ENCODE measurements around the gene CTXND1.
A peak's percentile ranks its signal among the peaks of the same experiment; 100 is the strongest.

Gene CTXND1

GRCh38 chr15:80251428-80252120 is 439 bp downstream of the CTXND1 start:
- no peak for DNase-seq

- DNase-seq, result no peak
Measured at GRCh38 chr15:80250614-80251427, 1.2 kb downstream of the CTXND1 start.

GRCh38 chr15:80249973-80250372 is 2.0 kb downstream of the CTXND1 start:
- DNase-seq, result no peak

GRCh38 chr15:80247320-80247719 is 4.7 kb downstream of the CTXND1 start:
- no peak for DNase-seq

- no peak for DNase-seq
Measured at GRCh38 chr15:80246425-80246894, 5.6 kb downstream of the CTXND1 start.

- DNase-seq, result no peak
Measured at GRCh38 chr15:80242802-80243201, 9.2 kb downstream of the CTXND1 start.

- peak; percentile 57 for DNase-seq
Measured at GRCh38 chr15:80242132-80242769, 9.8 kb downstream of the CTXND1 start.

GRCh38 chr15:80241508-80241907 is 10.5 kb downstream of the CTXND1 start:
- no peak for DNase-seq

GRCh38 chr15:80240276-80240675 is 11.7 kb downstream of the CTXND1 start:
- no peak for DNase-seq

GRCh38 chr15:80234883-80235282 is 17.1 kb downstream of the CTXND1 start:
- peak; percentile 66 for DNase-seq

GRCh38 chr15:80233581-80233980 is 18.4 kb downstream of the CTXND1 start:
- DNase-seq, result no peak

- no peak for DNase-seq
Measured at GRCh38 chr15:80231371-80231770, 20.6 kb downstream of the CTXND1 start.

- no peak for DNase-seq
Measured at GRCh38 chr15:80228959-80229610, 22.9 kb downstream of the CTXND1 start.

- no peak for DNase-seq
Measured at GRCh38 chr15:80219955-80220354, 32.1 kb downstream of the CTXND1 start.

GRCh38 chr15:80217327-80217900 is 34.6 kb downstream of the CTXND1 start:
- no peak for DNase-seq

- no peak for DNase-seq
Measured at GRCh38 chr15:80216911-80217310, 35.1 kb downstream of the CTXND1 start.

- DNase-seq, result no peak
Measured at GRCh38 chr15:80216141-80216540, 35.9 kb downstream of the CTXND1 start.

- DNase-seq, result no peak
Measured at GRCh38 chr15:80214910-80215309, 37.1 kb downstream of the CTXND1 start.

GRCh38 chr15:80211976-80212375 is 40.0 kb downstream of the CTXND1 start:
- DNase-seq, result no peak

- DNase-seq, result no peak
Measured at GRCh38 chr15:80210611-80211573, 41.1 kb downstream of the CTXND1 start.
